Measurements from ENCODE around the gene CNOT6.

GRCh38 chr5:180613814-180614188 lies 119.6 kb downstream of the CNOT6 start:
- no peak for TF ChIP-seq RAD21 (IDR thresholded peaks at IDR 0.05)
- TF ChIP-seq CTCF (IDR thresholded peaks at IDR 0.05; ENCODE audit: low read depth, low read length, missing input control): no peak
- no peak for TF ChIP-seq SP1 (IDR thresholded peaks at IDR 0.05)
- no peak for TF ChIP-seq HNF4G (IDR thresholded peaks at IDR 0.05)
- TF ChIP-seq NR2F2 (IDR thresholded peaks at IDR 0.05): no peak
- no peak for TF ChIP-seq TAF1 (conservative IDR thresholded peaks at IDR 0.05)
